ENCODE measurements around the gene PF4V1. TPM values are rescaled to one million over a fixed set of nuclear protein-coding genes. Genes with fewer than 3 reads are reported as not detected.
"Not testable (repeated sequence)": the region's sequence is repeated elsewhere in the genome, so short reads cannot be mapped to it uniquely, and the experiment has no call there.

The PF4V1 gene
- polyA plus RNA-seq, 1 donor = not detected

- DNase-seq (ENCODE audit: low read depth) = no peak
Observed at GRCh38 chr4:73870768-73871167, 17.7 kb downstream of the PF4V1 start.

GRCh38 chr4:73871511-73872310 lies 18.6 kb downstream of the PF4V1 start:
- DNase-seq (ENCODE audit: low read depth) = no peak

- no peak for DNase-seq (ENCODE audit: low read depth)
Observed at GRCh38 chr4:73872316-73873108, 19.4 kb downstream of the PF4V1 start.

GRCh38 chr4:73874386-73874785 lies 21.3 kb downstream of the PF4V1 start:
- no peak for DNase-seq (ENCODE audit: low read depth)

- DNase-seq (ENCODE audit: low read depth) = no peak
Observed at GRCh38 chr4:73875401-73875800, 22.3 kb downstream of the PF4V1 start.

GRCh38 chr4:73883306-73883705 lies 30.2 kb downstream of the PF4V1 start:
- no peak for DNase-seq (ENCODE audit: low read depth)

- DNase-seq (ENCODE audit: low read depth) = no peak
Observed at GRCh38 chr4:73885574-73886267, 32.6 kb downstream of the PF4V1 start.

GRCh38 chr4:73891326-73891725 lies 38.2 kb downstream of the PF4V1 start:
- DNase-seq (ENCODE audit: low read depth) = no peak

GRCh38 chr4:73891739-73892405 lies 38.8 kb downstream of the PF4V1 start:
- no peak for DNase-seq (ENCODE audit: low read depth)

- no peak for DNase-seq (ENCODE audit: low read depth)
Observed at GRCh38 chr4:73892966-73893365, 39.9 kb downstream of the PF4V1 start.

- DNase-seq (ENCODE audit: low read depth) = no peak
Observed at GRCh38 chr4:73894001-73894400, 40.9 kb downstream of the PF4V1 start.

- no peak for DNase-seq (ENCODE audit: low read depth)
Observed at GRCh38 chr4:73895201-73896175, 42.4 kb downstream of the PF4V1 start.

- DNase-seq (ENCODE audit: low read depth) = no peak
Observed at GRCh38 chr4:73896416-73896815, 43.3 kb downstream of the PF4V1 start.

GRCh38 chr4:73897380-73898136 lies 44.5 kb downstream of the PF4V1 start:
- no peak for DNase-seq (ENCODE audit: low read depth)

- DNase-seq (ENCODE audit: low read depth) = not testable (repeated sequence)
Observed at GRCh38 chr4:73899338-73899737, 46.2 kb downstream of the PF4V1 start.

GRCh38 chr4:73901031-73901430 lies 47.9 kb downstream of the PF4V1 start:
- no peak for DNase-seq (ENCODE audit: low read depth)

- no peak for DNase-seq (ENCODE audit: low read depth)
Observed at GRCh38 chr4:73902038-73902637, 49.0 kb downstream of the PF4V1 start.

GRCh38 chr4:73902817-73903547 lies 49.9 kb downstream of the PF4V1 start:
- DNase-seq (ENCODE audit: low read depth) = no peak
